ENCODE measurements around the gene B3GLCT. TPM values are rescaled to one million over a fixed set of nuclear protein-coding genes. Genes with fewer than 3 reads are reported as not detected.

The B3GLCT gene
- total and polyA plus RNA-seq, 2 donors (not counting 3 experiments of a cell fraction or from before 2014, with no cell fraction given), result 5.2 to 14.6 TPM

DNA sequence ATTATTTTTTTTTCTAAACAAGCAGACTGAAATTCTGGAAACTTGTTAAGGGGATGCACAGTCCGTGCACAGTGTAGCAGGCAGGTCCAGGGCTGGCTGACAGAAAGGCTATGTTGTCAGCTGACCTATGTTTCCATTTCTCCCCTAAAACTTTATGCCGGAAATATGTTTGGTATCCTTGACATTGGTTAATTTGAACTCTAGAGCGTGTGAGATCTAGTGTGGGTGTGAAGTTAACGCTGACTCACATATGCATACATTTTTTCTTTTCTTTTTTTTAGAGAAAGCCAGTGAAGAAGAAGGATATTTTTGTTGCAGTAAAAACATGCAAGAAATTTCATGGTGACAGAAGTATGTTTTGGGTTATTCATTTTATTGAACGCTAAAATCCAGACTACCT lies 76.6 kb downstream of the B3GLCT start:
- FAIRE-seq, result no peak
- dilution Hi-C loops (cut with MboI; ENCODE audit: extremely low pct_ligation_motif_present, low sequenced_read_pairs), result no loop called here

More for the DNA sequence above, 76.6 kb downstream of the B3GLCT start:
- DNase-seq (ENCODE audit: low read depth, low spot score), result no peak
- TF ChIP-seq FOS (IDR thresholded peaks at IDR 0.05; ENCODE audit: borderline replicate concordance, insufficient read depth, low read length), result no peak
- TF ChIP-seq POLR2AphosphoS5 (IDR thresholded peaks at IDR 0.05; ENCODE audit: insufficient read depth, low read depth, low read length), result no peak
- TF ChIP-seq POLR2A (IDR thresholded peaks at IDR 0.05; ENCODE audit: low read depth, low read length), result no peak
- TF ChIP-seq GATA2 (IDR thresholded peaks at IDR 0.05; ENCODE audit: insufficient read depth, insufficient read length, low read depth, low read length), result no peak
- no peak for TF ChIP-seq EZH2 (IDR thresholded peaks at IDR 0.05; ENCODE audit: borderline replicate concordance, low read depth, low read length, severe bottlenecking)
- TF ChIP-seq, protein P1, sequence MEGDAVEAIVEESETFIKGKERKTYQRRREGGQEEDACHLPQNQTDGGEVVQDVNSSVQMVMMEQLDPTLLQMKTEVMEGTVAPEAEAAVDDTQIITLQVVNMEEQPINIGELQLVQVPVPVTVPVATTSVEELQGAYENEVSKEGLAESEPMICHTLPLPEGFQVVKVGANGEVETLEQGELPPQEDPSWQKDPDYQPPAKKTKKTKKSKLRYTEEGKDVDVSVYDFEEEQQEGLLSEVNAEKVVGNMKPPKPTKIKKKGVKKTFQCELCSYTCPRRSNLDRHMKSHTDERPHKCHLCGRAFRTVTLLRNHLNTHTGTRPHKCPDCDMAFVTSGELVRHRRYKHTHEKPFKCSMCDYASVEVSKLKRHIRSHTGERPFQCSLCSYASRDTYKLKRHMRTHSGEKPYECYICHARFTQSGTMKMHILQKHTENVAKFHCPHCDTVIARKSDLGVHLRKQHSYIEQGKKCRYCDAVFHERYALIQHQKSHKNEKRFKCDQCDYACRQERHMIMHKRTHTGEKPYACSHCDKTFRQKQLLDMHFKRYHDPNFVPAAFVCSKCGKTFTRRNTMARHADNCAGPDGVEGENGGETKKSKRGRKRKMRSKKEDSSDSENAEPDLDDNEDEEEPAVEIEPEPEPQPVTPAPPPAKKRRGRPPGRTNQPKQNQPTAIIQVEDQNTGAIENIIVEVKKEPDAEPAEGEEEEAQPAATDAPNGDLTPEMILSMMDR (IDR thresholded peaks at IDR 0.05; ENCODE audit: extremely low read depth in 1 of 2, insufficient read depth in 1 of 2, low read depth in 1 of 2, low read length in 2 of 2), result no peak
- TF ChIP-seq MYC (IDR thresholded peaks at IDR 0.05; ENCODE audit: low read depth, low read length), result no peak
- no peak for TF ChIP-seq JUN (IDR thresholded peaks at IDR 0.05; ENCODE audit: borderline replicate concordance, insufficient read depth, insufficient read length, low read depth)
- TF ChIP-seq, protein P2, sequence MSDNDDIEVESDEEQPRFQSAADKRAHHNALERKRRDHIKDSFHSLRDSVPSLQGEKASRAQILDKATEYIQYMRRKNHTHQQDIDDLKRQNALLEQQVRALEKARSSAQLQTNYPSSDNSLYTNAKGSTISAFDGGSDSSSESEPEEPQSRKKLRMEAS (IDR thresholded peaks at IDR 0.05; ENCODE audit: insufficient read depth, insufficient read length), result no peak
- CTCF ChIA-PET, result no interaction called here
- no peaks in the 10 kb centered on the region for H3K79me2 ChIP-seq (ENCODE audit: control insufficient read depth, insufficient read depth, low read length)
- peaks cover 0 to 3% of the 10 kb centered on the region in 2 experiments for H3K36me3 ChIP-seq (ENCODE audit: control insufficient read depth in 2 of 2, extremely low read depth in 1 of 2, insufficient read depth in 2 of 2, low read length in 2 of 2)
- H3K4me1 ChIP-seq (ENCODE audit: control insufficient read depth, extremely low read depth, insufficient read depth, low read length), result no peaks in the 10 kb centered on the region
- no peak overlapping the region for H3K4me3 ChIP-seq (replicated peaks in 1 of 3; ENCODE audit: insufficient read depth in 1 of 3, low read depth in 1 of 3, low read length in 3 of 3)
- POLR2A ChIA-PET, result no interaction called here
- no peak overlapping the region for H2AFZ ChIP-seq (ENCODE audit: low read depth, low read length)
- no peaks in the 10 kb centered on the region for H4K20me1 ChIP-seq (replicated peaks; ENCODE audit: control insufficient read depth, extremely low read depth, insufficient read depth, low read length)
- no peak overlapping the region for H3K9ac ChIP-seq (replicated peaks; ENCODE audit: extremely low read depth, insufficient read depth, low read length)
- H3K9me3 ChIP-seq (replicated peaks; ENCODE audit: control insufficient read depth, insufficient read depth, low read length), result no peaks in the 10 kb centered on the region
- no peaks in the 10 kb centered on the region for H3K9me1 ChIP-seq (replicated peaks; ENCODE audit: control insufficient read depth, extremely low read depth, insufficient read depth, low read length)
- H3K4me2 ChIP-seq (ENCODE audit: insufficient read depth, low read length), result no peak overlapping the region
- intact Hi-C loops (cut with micrococcal nuclease), result no loop called here
- H3K27ac ChIP-seq (ENCODE audit: insufficient read depth, low read depth, low read length), result no peak overlapping the region
- BruUV-seq (replicated peaks), result no TSS peak
- no peaks in the 10 kb centered on the region for H3K27me3 ChIP-seq (ENCODE audit: control insufficient read depth in 2 of 2, insufficient read depth in 2 of 2, low read length in 2 of 2)

Data from endothelial cell of umbilical vein (primary cell).